GM18511 (cell line): ENCODE measurements around the gene STAB2.

Experiments
- ATAC-seq: cut with Tn5 transposase; IDR thresholded peaks from one replicate; pipeline ENCODE4 v1.9.1; 2021; ENCODE audit warnings: mild to moderate bottlenecking, moderate library complexity; ENCODE audit not compliant: unreplicated experiment

STAB2 gene

GRCh38 chr12:103735291-103735690, 148.2 kb downstream of the STAB2 start:
- no peak for ATAC-seq

DNA sequence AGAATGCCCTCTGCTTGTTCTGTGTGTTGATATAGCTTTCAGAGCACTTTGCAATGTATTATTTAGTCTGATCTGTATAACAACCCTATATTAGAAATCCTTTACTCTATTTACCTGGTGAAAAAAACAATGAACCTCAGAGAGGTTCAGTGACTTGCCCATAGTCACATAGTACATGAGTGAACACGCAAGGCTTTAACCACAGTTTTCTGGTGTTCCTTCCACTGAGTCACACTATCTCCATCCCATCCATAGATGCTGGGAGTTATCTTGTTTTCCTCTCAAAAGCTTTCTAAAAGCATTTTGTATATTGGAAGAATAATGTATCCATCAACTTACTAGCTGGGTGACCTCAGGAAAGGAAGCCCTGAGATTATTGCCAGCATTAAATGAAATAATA, 149.5 kb downstream of the STAB2 start:
- no peak for ATAC-seq

- no peak for ATAC-seq
These were observed 150.8 kb downstream of the STAB2 start for GRCh38 chr12:103737881-103738280.

DNA sequence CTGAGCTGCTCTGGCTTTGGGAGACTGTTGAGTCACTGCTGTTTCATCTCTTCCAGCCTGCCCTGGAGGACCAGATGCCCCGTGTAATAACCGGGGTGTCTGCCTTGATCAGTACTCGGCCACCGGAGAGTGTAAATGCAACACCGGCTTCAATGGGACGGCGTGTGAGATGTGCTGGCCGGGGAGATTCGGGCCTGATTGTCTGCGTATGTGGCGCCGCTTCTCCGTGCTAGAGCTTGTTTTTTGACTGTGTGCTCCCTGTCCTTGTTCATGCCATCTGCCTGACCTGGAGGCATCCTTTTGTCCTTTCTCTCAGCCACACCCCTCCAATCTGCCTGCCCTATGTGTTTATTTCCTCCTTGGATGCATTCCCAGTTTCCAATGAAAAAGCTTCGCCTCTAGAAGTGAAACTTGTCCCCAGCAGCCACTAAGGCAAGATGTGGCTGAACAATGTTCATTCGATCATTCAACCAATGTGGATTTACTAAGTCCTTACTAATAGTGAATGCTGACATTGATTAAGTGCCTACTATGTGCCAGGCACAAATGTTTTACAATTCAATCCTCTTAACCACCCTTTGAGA, 155.4 kb downstream of the STAB2 start:
- ATAC-seq: no peak

GRCh38 chr12:103743788-103744187, 156.7 kb downstream of the STAB2 start:
- no peak for ATAC-seq

DNA sequence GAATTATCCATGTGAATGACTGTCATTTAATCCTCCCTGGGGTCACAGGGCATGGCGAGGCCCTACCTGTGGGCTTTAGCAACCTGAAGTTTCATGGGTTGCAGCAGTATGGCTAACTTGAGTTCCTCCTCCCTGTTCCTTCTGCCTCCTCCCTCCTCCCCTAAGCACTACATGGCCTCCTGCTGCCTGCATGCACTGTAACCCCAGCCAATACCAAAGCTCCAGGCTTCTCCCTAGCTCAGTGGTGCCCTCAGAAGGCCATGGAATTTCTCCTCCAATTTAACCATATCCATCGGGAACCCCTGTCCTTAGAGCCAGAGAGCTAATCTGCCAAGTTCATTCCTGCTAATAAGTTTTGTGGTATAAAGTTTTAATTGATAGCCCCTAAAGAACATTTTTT, 158.9 kb downstream of the STAB2 start:
- ATAC-seq: no peak

DNA sequence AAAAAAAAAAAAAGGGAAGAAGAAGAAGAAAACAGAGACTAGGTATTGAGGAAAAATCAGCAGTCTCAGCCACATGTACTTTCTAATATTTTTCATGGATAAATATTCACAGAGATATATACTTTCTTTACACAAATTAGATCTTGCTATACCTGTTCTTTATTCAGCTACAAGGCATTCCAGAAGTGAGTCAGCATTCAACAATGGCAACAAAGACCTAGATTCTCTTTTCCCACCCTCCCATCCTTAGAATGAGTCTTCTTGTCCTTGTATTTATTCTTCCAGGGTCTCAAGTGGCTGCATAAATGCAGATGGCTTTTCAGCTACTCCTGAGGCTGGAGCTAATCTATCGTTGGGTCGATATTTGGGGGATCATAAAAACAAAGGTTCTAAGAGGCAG, 160.9 kb downstream of the STAB2 start:
- ATAC-seq: no peak

GRCh38 chr12:103748875-103749274, 161.8 kb downstream of the STAB2 start:
- ATAC-seq: no peak

DNA sequence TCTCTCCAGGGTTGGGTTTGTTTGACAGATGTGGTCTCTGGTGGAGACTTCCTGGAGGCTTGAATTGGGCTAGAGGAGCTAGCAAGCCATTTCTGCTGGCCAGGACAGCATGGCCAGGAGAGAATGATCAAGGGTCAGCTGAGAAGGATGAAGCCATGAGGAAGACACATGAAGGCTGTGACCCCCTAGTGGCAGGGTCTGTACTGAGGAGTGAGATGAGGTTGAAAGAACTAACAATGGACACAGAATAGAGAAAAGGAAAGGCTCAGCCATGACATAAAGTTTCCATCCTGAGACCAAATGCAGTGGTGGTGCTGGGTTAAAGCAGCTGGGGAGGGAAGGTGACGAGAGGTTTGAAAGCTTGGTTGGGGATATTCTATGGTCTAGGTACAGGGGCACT, 164.1 kb downstream of the STAB2 start:
- ATAC-seq: no peak

DNA sequence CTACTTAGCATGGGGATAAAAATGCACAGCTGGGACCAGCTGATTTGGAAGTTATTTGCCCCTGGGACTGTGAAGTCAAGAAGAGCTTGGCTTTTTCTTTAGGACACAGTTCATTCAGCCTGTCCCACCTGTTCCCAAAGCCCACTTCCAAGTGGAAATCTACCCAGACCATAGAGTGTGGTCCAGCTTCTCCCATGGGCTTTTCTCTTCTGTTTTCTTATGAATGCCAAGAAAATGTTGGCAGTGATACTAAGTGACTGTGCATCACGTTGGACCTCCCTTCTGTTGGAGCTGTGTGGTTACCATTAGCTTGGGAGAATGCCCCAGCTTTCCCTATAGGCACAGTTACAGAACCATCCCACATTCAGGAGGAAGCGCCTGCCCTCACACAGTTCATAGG, 164.5 kb downstream of the STAB2 start:
- ATAC-seq: no peak

- ATAC-seq: no peak
These were observed 168.4 kb downstream of the STAB2 start for GRCh38 chr12:103755425-103755824.

GRCh38 chr12:103756443-103756842, 169.4 kb downstream of the STAB2 start:
- no peak for ATAC-seq

GRCh38 chr12:103757248-103757647, 170.2 kb downstream of the STAB2 start:
- no peak for ATAC-seq

GRCh38 chr12:103758310-103759089, 171.4 kb downstream of the STAB2 start:
- ATAC-seq: no peak

GRCh38 chr12:103762473-103762872, 175.4 kb downstream of the STAB2 start:
- no peak for ATAC-seq

DNA sequence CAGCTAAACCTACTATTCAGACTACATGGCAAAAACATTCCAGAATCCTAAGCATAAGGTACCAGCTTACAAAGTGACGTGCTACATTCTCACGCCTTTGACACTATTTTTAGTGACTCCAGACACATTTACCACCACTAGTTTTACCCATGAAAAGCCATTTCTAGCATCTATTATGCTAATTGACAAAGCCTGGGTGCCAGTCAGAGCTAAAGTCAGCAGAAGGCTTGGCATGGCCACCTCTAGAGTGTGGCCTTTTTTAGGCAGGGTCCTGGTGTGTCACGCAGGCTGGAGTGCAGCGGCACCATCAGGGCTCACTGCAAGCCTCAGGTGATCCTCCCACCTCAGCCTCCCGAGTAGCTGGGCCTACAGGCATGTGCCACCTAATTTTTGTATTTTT, 178.2 kb downstream of the STAB2 start:
- no peak for ATAC-seq

GRCh38 chr12:103766028-103766427, 179.0 kb downstream of the STAB2 start:
- ATAC-seq: no peak

GRCh38 chr12:103768467-103769123, 181.5 kb downstream of the STAB2 start:
- no peak for ATAC-seq

DNA sequence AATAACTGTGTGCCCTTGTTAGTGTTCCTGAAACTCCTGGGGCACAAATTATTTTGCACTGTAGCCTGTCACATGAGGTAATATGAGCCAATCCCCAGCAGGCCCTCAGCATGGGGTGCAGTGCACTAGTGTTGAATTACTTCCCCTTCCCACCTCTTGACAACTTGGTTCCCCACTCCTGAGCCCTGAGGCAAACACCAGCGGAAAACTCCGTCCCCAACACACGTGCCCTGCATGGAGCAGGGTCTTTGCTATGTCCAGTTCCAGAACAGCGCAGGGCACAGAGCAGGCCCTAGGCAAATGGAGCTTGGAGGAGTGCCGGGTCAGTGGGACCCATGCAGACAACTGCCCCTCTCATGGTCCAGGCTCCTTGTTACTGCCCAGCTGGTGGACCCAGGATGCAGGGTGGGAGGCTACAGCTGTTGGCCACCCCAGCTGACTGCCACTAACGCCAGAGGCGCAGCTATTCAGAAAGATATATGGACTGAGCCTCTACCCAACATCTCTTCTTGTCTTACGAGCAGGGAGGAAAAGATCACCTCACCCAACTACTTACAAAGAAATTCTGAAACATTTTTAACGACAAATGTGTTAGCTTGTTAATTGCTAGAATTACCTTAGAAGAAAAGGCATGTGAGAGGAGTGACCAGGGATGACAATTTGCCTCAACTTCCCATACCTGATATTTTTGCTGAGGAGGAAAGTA, 182.3 kb downstream of the STAB2 start:
- no peak for ATAC-seq

GRCh38 chr12:103771466-103771865, 184.4 kb downstream of the STAB2 start:
- ATAC-seq: no peak

DNA sequence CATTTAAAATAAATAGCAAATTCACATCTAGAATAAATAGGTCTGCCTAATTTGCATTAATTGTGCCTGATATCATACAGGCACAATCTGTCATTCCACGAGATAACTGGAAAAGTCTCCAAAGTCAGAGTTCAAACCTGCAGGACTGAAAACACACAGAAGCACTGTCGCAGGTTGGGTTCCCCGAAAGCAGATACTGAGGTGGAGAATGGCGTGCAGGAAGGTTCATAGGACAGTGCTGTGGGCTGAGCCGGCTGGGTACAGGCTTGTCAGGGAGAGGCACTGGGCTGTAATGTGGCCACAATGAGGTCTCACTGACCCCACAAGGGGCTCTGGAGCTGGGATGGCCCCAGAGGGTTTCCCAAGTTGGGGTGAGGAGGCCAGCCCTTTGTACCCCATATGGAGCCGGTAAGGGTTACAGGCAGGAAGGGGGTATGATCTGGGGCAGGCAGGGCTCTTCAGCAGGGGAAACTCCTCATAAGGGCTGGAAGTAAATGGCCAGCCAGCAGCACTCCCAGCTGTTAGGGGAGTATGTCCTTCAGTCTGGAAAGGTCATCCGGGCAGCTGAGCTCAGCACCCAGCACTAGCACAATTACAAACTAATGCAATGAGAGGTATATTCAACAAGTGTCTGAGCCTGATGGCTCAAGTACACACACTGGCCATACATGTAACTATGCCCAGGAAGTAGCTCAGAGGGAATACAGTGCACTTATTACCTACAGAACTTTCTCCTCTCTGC, 185.5 kb downstream of the STAB2 start:
- ATAC-seq: no peak
